Trophoblast cell (in vitro differentiated cells and primary cell): Measurements from ENCODE around the gene ZNF618.

Source experiments
- DNase-seq, 2 donors: peaks; one replicate each; pipeline ENCODE4 v3.0.0-alpha.2; 2016
- H2AFZ ChIP-seq: 2 replicates; pipeline ENCODE4 v1.6.1; 2013; ENCODE audit warnings: low read length, moderate library complexity, mild to moderate bottlenecking; ENCODE audit not compliant: insufficient read depth, poor library complexity
- H2AK5ac ChIP-seq: 2 replicates; pipeline ENCODE4 v1.6.1; 2013; ENCODE audit warnings: mild to moderate bottlenecking, low read length
- H2BK120ac ChIP-seq: 2 replicates; pipeline ENCODE4 v1.6.1; 2013; ENCODE audit warnings: low read length, mild to moderate bottlenecking, moderate library complexity; ENCODE audit not compliant: insufficient read depth, poor library complexity
- H2BK12ac ChIP-seq: 2 replicates; pipeline ENCODE4 v1.6.1; 2013; ENCODE audit warnings: mild to moderate bottlenecking, low read length, moderate library complexity
- H2BK5ac ChIP-seq: 2 replicates; pipeline ENCODE4 v1.6.1; 2013; ENCODE audit warnings: low read length, low read depth, moderate library complexity, mild to moderate bottlenecking; ENCODE audit not compliant: poor library complexity
- H3K14ac ChIP-seq: 2 replicates; pipeline ENCODE4 v1.6.1; 2013; ENCODE audit warnings: mild to moderate bottlenecking, low read length
- H3K18ac ChIP-seq: 2 replicates; pipeline ENCODE4 v1.6.1; 2013; ENCODE audit warnings: mild to moderate bottlenecking, low read length
- H3K23ac ChIP-seq: 2 replicates; pipeline ENCODE4 v1.6.1; 2013; ENCODE audit warnings: low read length
- H3K27ac ChIP-seq: 2 replicates; pipeline ENCODE4 v1.5.1; 2013; ENCODE audit warnings: low read depth, mild to moderate bottlenecking, inconsistent platforms, low read length, moderate library complexity
- H3K27me3 ChIP-seq: 2 replicates; pipeline ENCODE4 v1.6.1; 2013; ENCODE audit warnings: inconsistent platforms, mild to moderate bottlenecking, low read length, moderate library complexity; ENCODE audit not compliant: insufficient read depth
- H3K36me3 ChIP-seq, 2 experiments: 1 replicate in 1 of 2; 2 replicates in 1 of 2; pipeline ENCODE4 v1.6.1; 2013; ENCODE audit warnings: low read length in 2 of 2, mild to moderate bottlenecking in 2 of 2, moderate library complexity in 1 of 2; ENCODE audit not compliant: insufficient read depth in 2 of 2, control insufficient read depth in 1 of 2
- H3K4ac ChIP-seq: 2 replicates; pipeline ENCODE4 v1.6.1; 2013; ENCODE audit warnings: low read depth, mild to moderate bottlenecking, low read length, moderate library complexity
- H3K4me1 ChIP-seq, 2 experiments: 1 replicate in 1 of 2; 2 replicates in 1 of 2; pipeline ENCODE4 v1.6.1; 2013; ENCODE audit warnings: low read length in 2 of 2, mild to moderate bottlenecking in 2 of 2, moderate library complexity in 1 of 2; ENCODE audit not compliant: insufficient read depth in 2 of 2, control insufficient read depth in 1 of 2
- H3K4me2 ChIP-seq: 2 replicates; pipeline ENCODE4 v1.6.1; 2013; ENCODE audit warnings: inconsistent platforms, mild to moderate bottlenecking, low read length, moderate library complexity
- H3K4me3 ChIP-seq: 2 replicates; pipeline ENCODE4 v1.5.1; 2013; ENCODE audit warnings: mild to moderate bottlenecking, low read depth, low read length, inconsistent platforms
- H3K79me1 ChIP-seq: one replicate; pipeline ENCODE4 v1.6.1; 2013; ENCODE audit warnings: low read length
- H3K79me2 ChIP-seq: 2 replicates; pipeline ENCODE4 v1.6.1; 2013; ENCODE audit warnings: low read length, mild to moderate bottlenecking; ENCODE audit not compliant: control insufficient read depth, insufficient read depth, poor library complexity
- H3K9ac ChIP-seq: 2 replicates; pipeline ENCODE4 v1.6.1; 2013; ENCODE audit warnings: mild to moderate bottlenecking, low read length
- H3K9me3 ChIP-seq: 2 replicates; pipeline ENCODE4 v1.6.1; 2013; ENCODE audit warnings: low read depth, mild to moderate bottlenecking, control low read depth, inconsistent platforms, low read length; ENCODE audit not compliant: insufficient read depth
- H4K12ac ChIP-seq: 2 replicates; pipeline ENCODE4 v1.6.1; 2013; ENCODE audit warnings: low read depth, mild to moderate bottlenecking, low read length, moderate library complexity
- H4K8ac ChIP-seq: 2 replicates; pipeline ENCODE4 v1.6.1; 2013; ENCODE audit warnings: low read depth, mild to moderate bottlenecking, low read length, moderate library complexity
- H4K91ac ChIP-seq: one replicate; pipeline ENCODE4 v1.6.1; 2013; ENCODE audit warnings: low read depth, mild to moderate bottlenecking, low read length, moderate library complexity
- WGBS: extraction: QIAGEN DNeasy Blood & Tissue Kit; methylation state at CpG from one replicate; pipeline ENCODE4 v1.1.7; 2013; ENCODE audit warnings: missing lambda C conversion rate; ENCODE audit not compliant: insufficient read length, insufficient coverage; ENCODE audit errors: extremely low coverage; 5-methylcytosine and 5-hydroxymethylcytosine counted together

The ZNF618 gene

GRCh38 chr9:114031948-114032840 is 156.1 kb downstream of the ZNF618 start:
- Histone ChIP-seq H2BK120ac (no peak overlapping the region), H3K4me3 (peak overlapping the region; percentile 3), H3K9ac (no peak overlapping the region), H3K23ac (no peak overlapping the region), H4K12ac (no peak overlapping the region), H3K9me3 (no peaks in the 10 kb centered on the region), H3K14ac (no peak overlapping the region), H3K18ac (no peak overlapping the region), H2BK5ac (no peak overlapping the region), H3K27me3 (no peaks in the 10 kb centered on the region), H3K79me1 (no peaks in the 10 kb centered on the region), H3K4me2 (no peak overlapping the region), H4K8ac (no peak overlapping the region), H3K27ac (no peak overlapping the region), H3K4me1 (no peaks in the 10 kb centered on the region), H4K91ac (no peak overlapping the region), H2AK5ac (no peak overlapping the region), H3K36me3 (peaks cover 30 to 33% of the 10 kb centered on the region in 2 experiments), H3K79me2 (no peaks in the 10 kb centered on the region), H2BK12ac (no peak overlapping the region), H3K4ac (no peak overlapping the region), H2AFZ (no peak overlapping the region)
- no CpG with 5 or more reads among the region's 19 CpGs for WGBS
- no peak for DNase-seq

GRCh38 chr9:114033397-114034103 is 157.4 kb downstream of the ZNF618 start:
- Histone ChIP-seq H2AK5ac (no peak overlapping the region), H3K4me1 (no peaks in the 10 kb centered on the region), H3K9me3 (no peaks in the 10 kb centered on the region), H3K27ac (no peak overlapping the region), H2AFZ (no peak overlapping the region), H3K18ac (no peak overlapping the region), H3K27me3 (no peaks in the 10 kb centered on the region), H4K91ac (no peak overlapping the region), H2BK12ac (no peak overlapping the region), H2BK5ac (no peak overlapping the region), H3K4me3 (no peak overlapping the region), H3K14ac (no peak overlapping the region), H3K9ac (no peak overlapping the region), H3K4me2 (no peak overlapping the region), H4K12ac (no peak overlapping the region), H4K8ac (no peak overlapping the region), H3K79me1 (no peaks in the 10 kb centered on the region), H2BK120ac (no peak overlapping the region), H3K36me3 (peaks cover 26 to 34% of the 10 kb centered on the region in 2 experiments), H3K79me2 (no peaks in the 10 kb centered on the region), H3K4ac (no peak overlapping the region), H3K23ac (no peak overlapping the region)
- peak; percentile 11 to 59 for DNase-seq
- no CpG with 5 or more reads among the region's 12 CpGs for WGBS

GRCh38 chr9:114034196-114034595 is 158.1 kb downstream of the ZNF618 start:
- Histone ChIP-seq H3K4me1 (no peaks in the 10 kb centered on the region), H3K18ac (no peak overlapping the region), H4K8ac (no peak overlapping the region), H3K4me2 (no peak overlapping the region), H3K4me3 (peak overlapping the region; percentile 57), H4K91ac (no peak overlapping the region), H3K23ac (no peak overlapping the region), H2AFZ (no peak overlapping the region), H2BK120ac (no peak overlapping the region), H2BK12ac (no peak overlapping the region), H3K79me2 (no peaks in the 10 kb centered on the region), H2AK5ac (no peak overlapping the region), H2BK5ac (no peak overlapping the region), H3K9ac (no peak overlapping the region), H3K4ac (no peak overlapping the region), H3K36me3 (peaks cover 23 to 32% of the 10 kb centered on the region in 2 experiments), H3K27ac (no peak overlapping the region), H4K12ac (no peak overlapping the region), H3K9me3 (no peaks in the 10 kb centered on the region), H3K79me1 (no peaks in the 10 kb centered on the region), H3K14ac (no peak overlapping the region), H3K27me3 (no peaks in the 10 kb centered on the region)
- WGBS: no CpG with 5 or more reads among the region's 10 CpGs
- no peak for DNase-seq

GRCh38 chr9:114034661-114035062 is 158.6 kb downstream of the ZNF618 start:
- no peaks in the 10 kb centered on the region for H3K79me1 ChIP-seq
- no peak overlapping the region for H3K14ac ChIP-seq
- no peak overlapping the region for H3K18ac ChIP-seq
- no peak overlapping the region for H3K23ac ChIP-seq
- DNase-seq: no peak
- WGBS: no CpG with 5 or more reads among the region's 4 CpGs
- H4K12ac ChIP-seq: no peak overlapping the region
- no peak overlapping the region for H3K4me2 ChIP-seq
- H2AK5ac ChIP-seq: no peak overlapping the region
- H3K9me3 ChIP-seq: no peaks in the 10 kb centered on the region
- H3K27ac ChIP-seq: no peak overlapping the region
- H3K9ac ChIP-seq: no peak overlapping the region
- H3K4me3 ChIP-seq: no peak overlapping the region
- H3K4me1 ChIP-seq: no peaks in the 10 kb centered on the region
- no peak overlapping the region for H2BK12ac ChIP-seq
- H2BK120ac ChIP-seq: no peak overlapping the region
- H2AFZ ChIP-seq: no peak overlapping the region
- no peak overlapping the region for H4K8ac ChIP-seq
- H2BK5ac ChIP-seq: no peak overlapping the region
- H3K36me3 ChIP-seq: peaks cover 23 to 32% of the 10 kb centered on the region in 2 experiments
- H3K4ac ChIP-seq: no peak overlapping the region
- no peaks in the 10 kb centered on the region for H3K79me2 ChIP-seq
- H3K27me3 ChIP-seq: no peaks in the 10 kb centered on the region
- H4K91ac ChIP-seq: no peak overlapping the region
